RWPE1 (cell line): ENCODE results near the gene DYNAP.

Experiments used
- CTCF ChIA-PET: fragments of 350-600 bp; sonication (Branson Sonifier 250); formaldehyde crosslinking; extraction: SDS; loops from one replicate; lab custom pipeline; 2021; lab: Yijun Ruan, JAX
- POLR2A ChIA-PET: fragments of 400-600 bp; formaldehyde crosslinking; extraction: SDS; loops from one replicate; lab custom pipeline; 2020; ENCODE audit warnings: antibody characterized with exemption; ENCODE audit not compliant: low non-redundant PET; lab: Yijun Ruan, JAX
- DNase-seq: peaks from one replicate; pipeline ENCODE4 v3.0.0; 2012; ENCODE audit warnings: low spot score
- H3K27ac ChIP-seq: fragments of 450-650 bp; 2 replicates; pipeline ENCODE4 v1.5.1; 2017
- TF ChIP-seq, protein P1 (sequence below): fragments of 450-650 bp; conservative IDR thresholded peaks from 2 replicates; pipeline ENCODE4 v1.5.1; 2017; ENCODE audit warnings: low read depth, mild to moderate bottlenecking

The DYNAP gene, protein sequence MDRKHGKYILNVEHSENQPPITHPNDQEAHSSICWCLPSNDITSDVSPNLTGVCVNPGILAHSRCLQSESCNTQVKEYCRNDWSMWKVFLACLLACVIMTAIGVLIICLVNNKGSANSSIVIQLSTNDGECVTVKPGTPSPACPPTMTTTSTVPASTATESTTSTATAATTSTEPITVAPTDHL

GRCh38 chr18:54590945-54591344 lies at the start of gene DYNAP:
Gene DYNAP, plus strand, starts transcription at chr18:54591245. Its CDS starts 38 bp downstream, at chr18:54591283.
- ChIA-PET POLR2A (no interaction called here), CTCF (no interaction called here)
- TF ChIP-seq, protein P1, sequence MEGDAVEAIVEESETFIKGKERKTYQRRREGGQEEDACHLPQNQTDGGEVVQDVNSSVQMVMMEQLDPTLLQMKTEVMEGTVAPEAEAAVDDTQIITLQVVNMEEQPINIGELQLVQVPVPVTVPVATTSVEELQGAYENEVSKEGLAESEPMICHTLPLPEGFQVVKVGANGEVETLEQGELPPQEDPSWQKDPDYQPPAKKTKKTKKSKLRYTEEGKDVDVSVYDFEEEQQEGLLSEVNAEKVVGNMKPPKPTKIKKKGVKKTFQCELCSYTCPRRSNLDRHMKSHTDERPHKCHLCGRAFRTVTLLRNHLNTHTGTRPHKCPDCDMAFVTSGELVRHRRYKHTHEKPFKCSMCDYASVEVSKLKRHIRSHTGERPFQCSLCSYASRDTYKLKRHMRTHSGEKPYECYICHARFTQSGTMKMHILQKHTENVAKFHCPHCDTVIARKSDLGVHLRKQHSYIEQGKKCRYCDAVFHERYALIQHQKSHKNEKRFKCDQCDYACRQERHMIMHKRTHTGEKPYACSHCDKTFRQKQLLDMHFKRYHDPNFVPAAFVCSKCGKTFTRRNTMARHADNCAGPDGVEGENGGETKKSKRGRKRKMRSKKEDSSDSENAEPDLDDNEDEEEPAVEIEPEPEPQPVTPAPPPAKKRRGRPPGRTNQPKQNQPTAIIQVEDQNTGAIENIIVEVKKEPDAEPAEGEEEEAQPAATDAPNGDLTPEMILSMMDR: no peak
- H3K27ac ChIP-seq: no peak within 1 kb of the TSS
- DNase-seq: no peak

DNA sequence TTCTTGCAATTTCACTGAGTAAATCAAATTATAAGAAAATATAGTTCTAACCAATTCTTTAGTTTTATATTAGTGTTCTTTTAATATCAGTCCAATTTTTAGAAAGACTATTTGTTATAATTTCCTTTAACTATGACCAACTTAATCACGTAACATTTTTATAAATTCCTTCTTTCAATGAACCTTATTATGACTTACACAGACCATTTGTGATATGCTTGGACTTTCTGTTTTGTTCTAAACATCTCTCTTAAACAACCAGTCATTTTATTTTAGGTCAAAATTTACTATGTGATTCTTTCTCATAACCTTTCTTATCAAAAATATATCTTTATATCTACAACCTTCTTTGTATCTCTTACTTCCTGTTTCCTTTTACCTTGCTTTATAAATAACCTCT lies 39.5 kb upstream of the DYNAP start:
- H3K27ac ChIP-seq: no peak overlapping the region
- TF ChIP-seq, protein P1: no peak
- DNase-seq: no peak
- ChIA-PET POLR2A (no interaction called here), CTCF (no interaction called here)

GRCh38 chr18:54555286-54555685 lies 35.8 kb upstream of the DYNAP start:
- POLR2A ChIA-PET: no interaction called here
- TF ChIP-seq, protein P1: no peak
- H3K27ac ChIP-seq: no peak overlapping the region
- CTCF ChIA-PET: no interaction called here
- DNase-seq: no peak

GRCh38 chr18:54555996-54556395 lies 35.0 kb upstream of the DYNAP start:
- H3K27ac ChIP-seq: no peak overlapping the region
- CTCF ChIA-PET: no interaction called here
- POLR2A ChIA-PET: no interaction called here
- TF ChIP-seq, protein P1: no peak
- DNase-seq: no peak

DNA sequence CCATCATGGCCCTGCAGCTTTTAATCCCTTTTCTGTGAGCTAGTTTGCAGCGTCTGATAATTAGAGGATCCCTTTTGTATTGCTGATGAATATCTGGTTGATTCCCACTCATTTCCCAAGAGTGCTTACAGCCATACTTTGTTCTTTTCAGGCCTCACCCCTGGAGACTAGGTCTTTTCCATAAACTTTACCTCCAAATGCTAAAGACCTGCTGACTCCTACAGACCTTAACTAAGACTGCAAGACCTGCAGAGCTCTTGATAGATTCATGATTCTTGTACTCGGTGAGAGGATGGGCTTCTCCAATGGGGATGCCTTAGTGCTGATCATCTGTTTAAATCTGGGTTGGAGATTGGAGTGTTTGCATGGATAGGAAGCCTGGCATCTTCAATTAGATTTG lies 33.1 kb upstream of the DYNAP start:
- POLR2A ChIA-PET: no interaction called here
- H3K27ac ChIP-seq: no peak overlapping the region
- DNase-seq: no peak
- TF ChIP-seq, protein P1: no peak
- CTCF ChIA-PET: no interaction called here

GRCh38 chr18:54558609-54559585 lies 32.1 kb upstream of the DYNAP start:
- TF ChIP-seq, protein P1: peak; percentile 79
- ChIA-PET CTCF (interaction anchor here (0.6 kb wide), 1 partner anchor 112 kb away, joined by 6 read pairs; no protein-coding TSS in a partner anchor), POLR2A (no interaction called here)
- DNase-seq: peak; percentile 10
- H3K27ac ChIP-seq: no peak overlapping the region
